Uterus (tissue), 4 donors: ENCODE results near the gene KCNH1. TPM values are rescaled to one million over a fixed set of nuclear protein-coding genes. Genes with fewer than 3 reads are reported as not detected.

Experiments
- DNase-seq, 2 donors: peaks; one replicate each; pipeline ENCODE4 v3.0.0-alpha.2; 2019 to 2020
- H3K27ac ChIP-seq, 2 donors: fragments of 200-600 bp; sonication (generic); 1 replicate in 1 of 2; 2 replicates in 1 of 2; pipeline ENCODE4 v1.5.1; 2016 to 2018
- H3K27me3 ChIP-seq, 2 donors: fragments of 200-600 bp; sonication (generic); one replicate each; pipeline ENCODE4 v1.5.1; 2018 to 2019; ENCODE audit warnings: control low read depth in 1 of 2
- H3K36me3 ChIP-seq, 2 donors: fragments of 200-600 bp; sonication (generic); one replicate each; pipeline ENCODE4 v1.5.1; 2019; ENCODE audit warnings: control low read depth in 1 of 2
- H3K4me1 ChIP-seq, 2 donors: fragments of 200-600 bp; sonication (generic); one replicate each; pipeline ENCODE4 v1.5.1; 2018 to 2019; ENCODE audit warnings: control low read depth in 1 of 2
- H3K4me3 ChIP-seq, 2 donors: fragments of 200-600 bp; sonication (generic); 1 replicate in 1 of 2; 2 replicates in 1 of 2; pipeline ENCODE4 v1.5.1; 2018 to 2019; ENCODE audit warnings: mild to moderate bottlenecking in 1 of 2
- H3K9me3 ChIP-seq, 2 donors: fragments of 200-600 bp; sonication (generic); one replicate each; pipeline ENCODE4 v1.5.1; 2019; ENCODE audit warnings: control low read depth in 1 of 2
- CTCF ChIP-seq, 4 experiments: fragments of 200-600 bp in 2 of 4; fragments of 450-650 bp in 2 of 4; sonication (generic) in 2 of 4; IDR thresholded peaks; one replicate each; pipeline ENCODE4 v1.5.1; 2016 to 2019; ENCODE audit warnings: antibody characterized with exemption in 4 of 4, mild to moderate bottlenecking in 2 of 4, moderate library complexity in 1 of 4
- POLR2A ChIP-seq, 2 donors: fragments of 450-650 bp; IDR thresholded peaks; one replicate each; pipeline ENCODE4 v1.6.1; 2016; ENCODE audit warnings: antibody characterized with exemption in 2 of 2, mild to moderate bottlenecking in 1 of 2, moderate library complexity in 1 of 2
- intact Hi-C: fragments of 100-400 bp; cut with DNase I; formaldehyde crosslinking; loops from one replicate; pipeline ENCODE4 v1.15.1; 2023; ENCODE audit warnings: low total_unique reads
- total RNA-seq, 4 donors: library from RNA; depleted of rRNA in 3 of 4; stranded (reverse); fragments of >200 nt in 3 of 4; gene quantifications; one replicate each; pipeline versions ENCODE4 v1.1.0 to v1.2.4, GENCODE V29; 2014 to 2023
- donor health status: DM: yes; HTN: yes; CAD: no.

Gene KCNH1
- total RNA-seq, 4 donors from 2014 or later, result 1.1 to 1.5 TPM; not detected in 2

GRCh38 chr1:210796421-210796820 lies 337.5 kb downstream of the KCNH1 start:
- intact Hi-C loops, result no loop called here
- no peaks in the 10 kb centered on the region for H3K36me3 ChIP-seq
- no peak overlapping the region for H3K4me3 ChIP-seq
- no peaks in the 10 kb centered on the region for H3K4me1 ChIP-seq
- no peak overlapping the region for H3K27ac ChIP-seq
- TF ChIP-seq CTCF (IDR thresholded peaks at IDR 0.05) (no peak), POLR2A (IDR thresholded peaks at IDR 0.05) (no peak)
- H3K9me3 ChIP-seq, result no peaks in the 10 kb centered on the region
- DNase-seq, result no peak
- H3K27me3 ChIP-seq, result no peaks in the 10 kb centered on the region

GRCh38 chr1:210794445-210794844 lies 339.5 kb downstream of the KCNH1 start:
- H3K27me3 ChIP-seq, result no peaks in the 10 kb centered on the region
- DNase-seq, result no peak
- no peaks in the 10 kb centered on the region for H3K36me3 ChIP-seq
- no peak overlapping the region for H3K4me3 ChIP-seq
- H3K27ac ChIP-seq, result no peak overlapping the region
- H3K9me3 ChIP-seq, result no peaks in the 10 kb centered on the region
- intact Hi-C loops, result no loop called here
- no peaks in the 10 kb centered on the region for H3K4me1 ChIP-seq
- TF ChIP-seq POLR2A (IDR thresholded peaks at IDR 0.05) (no peak), CTCF (IDR thresholded peaks at IDR 0.05) (no peak)

- TF ChIP-seq POLR2A (IDR thresholded peaks at IDR 0.05), result no peak
- no peak for TF ChIP-seq CTCF (IDR thresholded peaks at IDR 0.05)
- intact Hi-C loops, result no loop called here
- no peaks in the 10 kb centered on the region for H3K36me3 ChIP-seq
Measured at GRCh38 chr1:210792250-210793102, 341.5 kb downstream of the KCNH1 start.

GRCh38 chr1:210790196-210790595 lies 343.8 kb downstream of the KCNH1 start:
- Histone ChIP-seq H3K9me3 (no peaks in the 10 kb centered on the region), H3K4me1 (no peaks in the 10 kb centered on the region), H3K36me3 (no peaks in the 10 kb centered on the region), H3K27ac (no peak overlapping the region), H3K27me3 (no peaks in the 10 kb centered on the region), H3K4me3 (no peak overlapping the region)
- TF ChIP-seq CTCF (IDR thresholded peaks at IDR 0.05), result no peak
- TF ChIP-seq POLR2A (IDR thresholded peaks at IDR 0.05), result no peak
- intact Hi-C loops, result no loop called here
- no peak for DNase-seq

More at GRCh38 chr1:210792250-210793102, 341.5 kb downstream of the KCNH1 start:
- no peak for DNase-seq
- no peaks in the 10 kb centered on the region for H3K9me3 ChIP-seq
- no peak overlapping the region for H3K27ac ChIP-seq
- no peaks in the 10 kb centered on the region for H3K4me1 ChIP-seq
- H3K4me3 ChIP-seq, result no peak overlapping the region
- H3K27me3 ChIP-seq, result no peaks in the 10 kb centered on the region

- Histone ChIP-seq H3K27me3 (no peaks in the 10 kb centered on the region), H3K4me1 (no peaks in the 10 kb centered on the region), H3K9me3 (no peaks in the 10 kb centered on the region), H3K27ac (no peak overlapping the region), H3K4me3 (no peak overlapping the region), H3K36me3 (no peaks in the 10 kb centered on the region)
- intact Hi-C loops, result no loop called here
- TF ChIP-seq CTCF (IDR thresholded peaks at IDR 0.05), result no peak
- no peak for TF ChIP-seq POLR2A (IDR thresholded peaks at IDR 0.05)
- no peak for DNase-seq
Measured at GRCh38 chr1:210787800-210788199, 346.1 kb downstream of the KCNH1 start.
